Progenitor cell of endocrine pancreas (in vitro differentiated cells): ENCODE data around the gene IL21R. TPM values are rescaled to one million over a fixed set of nuclear protein-coding genes. Genes with fewer than 3 reads are reported as not detected.
"Not testable (repeated sequence)": the region's sequence is repeated elsewhere in the genome, so short reads cannot be mapped to it uniquely, and the experiment has no call there.

Source experiments
- DNase-seq: peaks from one replicate; pipeline ENCODE4 v3.0.0; 2021; ENCODE audit warnings: low spot score; ENCODE audit not compliant: unreplicated experiment
- H3K27ac Mint-ChIP-seq: 2 replicates; pipeline ENCODE4 v1.8.0; 2021; ENCODE audit warnings: mild to moderate bottlenecking, moderate library complexity, mixed read lengths
- H3K27me3 Mint-ChIP-seq: 2 replicates; pipeline ENCODE4 v1.8.0; 2021; ENCODE audit warnings: mixed read lengths
- H3K36me3 Mint-ChIP-seq: 2 replicates; pipeline ENCODE4 v1.8.0; 2022; ENCODE audit warnings: mixed read lengths; ENCODE audit not compliant: insufficient read depth
- H3K4me1 Mint-ChIP-seq: 2 replicates; pipeline ENCODE4 v1.8.0; 2021; ENCODE audit warnings: low read depth, mixed read lengths
- H3K4me3 Mint-ChIP-seq: 2 replicates; pipeline ENCODE4 v1.8.0; 2021; ENCODE audit warnings: low read depth, mild to moderate bottlenecking, moderate library complexity, mixed read lengths
- H3K9me3 Mint-ChIP-seq: 2 replicates; pipeline ENCODE4 v1.8.0; 2021; ENCODE audit warnings: low read depth, mixed read lengths
- CTCF ChIP-seq: fragments of 200-600 bp; sonication (generic); IDR thresholded peaks from one replicate; pipeline ENCODE4 v1.5.0; 2021; ENCODE audit warnings: antibody characterized with exemption, mild to moderate bottlenecking; ENCODE audit not compliant: unreplicated experiment
- total RNA-seq: library from RNA; stranded (reverse); gene quantifications from 2 replicates; pipeline ENCODE4 v1.2.1, GENCODE V29; 2021

The IL21R gene
- total RNA-seq, 1 donor from 2014 or later: not detected

DNA sequence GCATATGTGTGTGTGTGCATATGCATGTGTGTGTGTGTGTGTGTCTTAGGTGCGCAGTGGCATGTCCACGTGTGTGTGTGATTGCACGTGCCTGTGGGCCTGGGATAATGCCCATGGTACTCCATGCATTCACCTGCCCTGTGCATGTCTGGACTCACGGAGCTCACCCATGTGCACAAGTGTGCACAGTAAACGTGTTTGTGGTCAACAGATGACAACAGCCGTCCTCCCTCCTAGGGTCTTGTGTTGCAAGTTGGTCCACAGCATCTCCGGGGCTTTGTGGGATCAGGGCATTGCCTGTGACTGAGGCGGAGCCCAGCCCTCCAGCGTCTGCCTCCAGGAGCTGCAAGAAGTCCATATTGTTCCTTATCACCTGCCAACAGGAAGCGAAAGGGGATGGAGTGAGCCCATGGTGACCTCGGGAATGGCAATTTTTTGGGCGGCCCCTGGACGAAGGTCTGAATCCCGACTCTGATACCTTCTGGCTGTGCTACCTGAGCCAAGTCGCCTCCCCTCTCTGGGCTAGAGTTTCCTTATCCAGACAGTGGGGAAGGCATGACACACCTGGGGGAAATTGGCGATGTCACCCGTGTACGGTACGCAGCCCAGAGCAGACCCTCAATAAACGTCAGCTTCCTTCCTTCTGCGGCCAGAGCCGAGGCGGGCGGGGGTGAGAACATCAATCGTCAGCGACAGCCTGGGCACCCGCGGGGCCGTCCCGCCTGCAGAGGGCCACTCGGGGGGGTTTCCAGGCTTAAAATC lies 47.6 kb downstream of the IL21R start:
- no peak for DNase-seq
- Mint-ChIP-seq H3K9me3 (no peaks in the 10 kb centered on the region), H3K4me1 (peaks cover 2% of the 10 kb centered on the region), H3K4me3 (no peak overlapping the region), H3K36me3 (no peaks in the 10 kb centered on the region), H3K27me3 (no peaks in the 10 kb centered on the region), H3K27ac (no peak overlapping the region)
- no peak for TF ChIP-seq CTCF

GRCh38 chr16:27450196-27450549 lies 48.2 kb downstream of the IL21R start:
- Mint-ChIP-seq H3K36me3 (no peaks in the 10 kb centered on the region), H3K27me3 (no peaks in the 10 kb centered on the region), H3K4me1 (peaks cover 2% of the 10 kb centered on the region), H3K27ac (no peak overlapping the region), H3K9me3 (no peaks in the 10 kb centered on the region), H3K4me3 (no peak overlapping the region)
- no peak for DNase-seq
- no peak for TF ChIP-seq CTCF

- H3K27me3 Mint-ChIP-seq: no peaks in the 10 kb centered on the region
- no peak overlapping the region for H3K27ac Mint-ChIP-seq
- peaks cover 2% of the 10 kb centered on the region for H3K36me3 Mint-ChIP-seq
- no peak overlapping the region for H3K4me3 Mint-ChIP-seq
- no peak for DNase-seq
- no peaks in the 10 kb centered on the region for H3K9me3 Mint-ChIP-seq
- peaks cover 2% of the 10 kb centered on the region for H3K4me1 Mint-ChIP-seq
- TF ChIP-seq CTCF: no peak
Observed at GRCh38 chr16:27452569-27453493, 50.9 kb downstream of the IL21R start.

- no peaks in the 10 kb centered on the region for H3K9me3 Mint-ChIP-seq
- no peak for DNase-seq
- H3K36me3 Mint-ChIP-seq: peaks cover 2% of the 10 kb centered on the region
- no peak overlapping the region for H3K4me3 Mint-ChIP-seq
- H3K27ac Mint-ChIP-seq: no peak overlapping the region
- H3K4me1 Mint-ChIP-seq: peaks cover 2% of the 10 kb centered on the region
- TF ChIP-seq CTCF: no peak
- H3K27me3 Mint-ChIP-seq: no peaks in the 10 kb centered on the region
Observed at GRCh38 chr16:27453494-27453825, 51.5 kb downstream of the IL21R start.

DNA sequence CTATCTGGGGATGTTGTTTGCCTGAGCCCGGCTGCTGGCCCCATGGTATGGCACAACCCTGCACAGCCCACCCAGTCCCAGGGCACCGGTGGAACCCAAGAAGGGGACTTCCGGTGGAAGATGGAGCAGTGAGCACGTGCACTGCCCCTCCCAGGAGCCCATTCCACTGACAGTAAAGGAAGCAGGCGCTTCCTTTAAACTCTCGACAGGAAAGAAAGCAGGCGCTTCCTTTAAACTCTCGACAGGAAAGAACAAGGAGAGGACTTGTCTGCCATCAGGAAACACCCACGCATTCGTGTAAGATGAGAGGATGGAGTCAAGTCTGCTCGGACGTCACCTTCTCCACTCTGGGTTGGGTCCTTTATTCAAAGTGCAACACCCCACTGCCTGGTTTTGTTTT lies 53.7 kb downstream of the IL21R start:
- DNase-seq: no peak
- Mint-ChIP-seq H3K27me3 (no peaks in the 10 kb centered on the region), H3K4me3 (no peak overlapping the region), H3K9me3 (no peaks in the 10 kb centered on the region), H3K4me1 (no peaks in the 10 kb centered on the region), H3K27ac (no peak overlapping the region), H3K36me3 (peaks cover 3% of the 10 kb centered on the region)
- no peak for TF ChIP-seq CTCF

- not testable (repeated sequence) for H3K9me3 Mint-ChIP-seq, H3K4me3 Mint-ChIP-seq, H3K27me3 Mint-ChIP-seq, H3K36me3 Mint-ChIP-seq, H3K27ac Mint-ChIP-seq, H3K4me1 Mint-ChIP-seq, DNase-seq
Observed at GRCh38 chr16:27457605-27457900, 55.6 kb downstream of the IL21R start.
